ENCODE measurements around the gene PTP4A2.

Gene PTP4A2

DNA sequence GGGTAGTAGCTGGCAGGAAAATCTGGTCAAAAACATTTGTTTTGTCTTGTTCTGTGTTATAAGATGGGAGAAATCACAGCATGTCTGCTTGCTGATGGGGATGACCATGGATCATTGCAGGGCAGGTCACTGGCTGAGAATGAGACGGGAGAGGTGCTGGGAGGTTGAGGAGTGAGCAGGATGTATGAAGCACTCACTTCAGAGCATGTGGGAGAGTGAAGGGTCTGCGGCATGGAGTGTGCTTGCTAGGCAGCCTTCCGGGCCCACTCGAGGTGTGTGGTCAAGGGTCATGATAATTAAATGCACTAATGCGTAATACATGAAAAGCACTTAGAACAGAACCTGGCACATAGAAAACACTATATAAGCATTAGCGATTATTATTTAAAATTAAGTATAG is 80.3 kb downstream of the PTP4A2 start:
- no peak for DNase-seq

All from CD4-positive, alpha-beta T cell treated with Interleukin-1 beta for 1 hour (primary cell).